GM13976 (cell line): Measurements from ENCODE around the gene PTPN23.

Experiments used
- DNase-seq: peaks from one replicate; pipeline ENCODE4 v3.0.0; 2012; ENCODE audit warnings: low spot score
- in situ Hi-C: fragments of 300-500 bp; cut with MboI; formaldehyde crosslinking; loops from one replicate; pipeline ENCODE4 v1.12.0; 2022; ENCODE audit warnings: low sequenced_read_pairs, mixed read lengths, inconsistent platforms; ENCODE audit not compliant: unreplicated experiment
- TF ChIP-seq, protein P1 (sequence below): IDR thresholded peaks from 2 replicates; pipeline ENCODE4 v1.5.1; 2012; ENCODE audit warnings: borderline replicate concordance, mild to moderate bottlenecking; ENCODE audit not compliant: insufficient read depth; ENCODE audit errors: extremely low read depth, missing control alignments, control extremely low read depth

The PTPN23 gene

DNA sequence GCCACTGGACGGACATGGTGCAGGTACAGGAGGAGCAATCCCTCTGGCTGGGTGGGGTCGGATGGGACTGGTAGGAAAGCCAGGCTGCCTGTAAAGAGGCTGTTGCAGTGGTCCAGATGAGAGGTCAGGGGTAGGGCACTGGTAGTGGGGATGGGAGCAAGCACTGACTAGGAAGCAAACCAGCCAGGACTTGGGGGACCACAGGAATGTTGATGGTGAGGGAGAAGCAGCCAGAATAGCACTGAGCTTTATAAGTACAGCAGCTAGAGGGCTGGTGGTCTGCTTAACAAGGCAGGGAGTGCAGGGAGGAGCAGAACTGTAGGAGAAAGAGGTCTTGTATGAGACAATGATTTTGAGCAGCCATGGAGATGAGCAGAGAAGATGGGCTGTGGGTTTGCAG, 38.7 kb upstream of the PTPN23 start:
- DNase-seq: no peak
- in situ Hi-C loops: no loop called here

DNA sequence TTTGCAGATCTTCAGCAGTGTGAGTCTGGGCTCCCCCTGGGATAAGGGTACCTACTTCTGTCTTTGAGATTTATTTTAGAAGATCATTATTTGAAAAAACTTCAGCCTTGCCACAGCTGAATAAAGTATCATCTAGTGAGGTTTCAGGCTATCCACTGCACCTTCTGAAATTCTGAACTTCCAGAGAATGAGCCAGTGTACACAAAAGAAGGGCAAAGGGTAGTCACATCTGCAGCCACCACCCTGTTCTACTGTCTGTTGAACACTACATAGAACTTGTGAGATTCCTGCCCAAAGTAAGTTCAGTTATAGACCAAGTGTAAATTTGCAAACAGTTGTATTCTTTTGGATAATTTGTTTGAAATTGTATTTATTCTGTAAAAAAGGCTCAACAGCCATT, 38.0 kb upstream of the PTPN23 start:
- in situ Hi-C loops: no loop called here
- TF ChIP-seq, protein P1, sequence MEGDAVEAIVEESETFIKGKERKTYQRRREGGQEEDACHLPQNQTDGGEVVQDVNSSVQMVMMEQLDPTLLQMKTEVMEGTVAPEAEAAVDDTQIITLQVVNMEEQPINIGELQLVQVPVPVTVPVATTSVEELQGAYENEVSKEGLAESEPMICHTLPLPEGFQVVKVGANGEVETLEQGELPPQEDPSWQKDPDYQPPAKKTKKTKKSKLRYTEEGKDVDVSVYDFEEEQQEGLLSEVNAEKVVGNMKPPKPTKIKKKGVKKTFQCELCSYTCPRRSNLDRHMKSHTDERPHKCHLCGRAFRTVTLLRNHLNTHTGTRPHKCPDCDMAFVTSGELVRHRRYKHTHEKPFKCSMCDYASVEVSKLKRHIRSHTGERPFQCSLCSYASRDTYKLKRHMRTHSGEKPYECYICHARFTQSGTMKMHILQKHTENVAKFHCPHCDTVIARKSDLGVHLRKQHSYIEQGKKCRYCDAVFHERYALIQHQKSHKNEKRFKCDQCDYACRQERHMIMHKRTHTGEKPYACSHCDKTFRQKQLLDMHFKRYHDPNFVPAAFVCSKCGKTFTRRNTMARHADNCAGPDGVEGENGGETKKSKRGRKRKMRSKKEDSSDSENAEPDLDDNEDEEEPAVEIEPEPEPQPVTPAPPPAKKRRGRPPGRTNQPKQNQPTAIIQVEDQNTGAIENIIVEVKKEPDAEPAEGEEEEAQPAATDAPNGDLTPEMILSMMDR: no peak

More for the DNA sequence above, 38.7 kb upstream of the PTPN23 start:
- TF ChIP-seq, protein P1: no peak

DNA sequence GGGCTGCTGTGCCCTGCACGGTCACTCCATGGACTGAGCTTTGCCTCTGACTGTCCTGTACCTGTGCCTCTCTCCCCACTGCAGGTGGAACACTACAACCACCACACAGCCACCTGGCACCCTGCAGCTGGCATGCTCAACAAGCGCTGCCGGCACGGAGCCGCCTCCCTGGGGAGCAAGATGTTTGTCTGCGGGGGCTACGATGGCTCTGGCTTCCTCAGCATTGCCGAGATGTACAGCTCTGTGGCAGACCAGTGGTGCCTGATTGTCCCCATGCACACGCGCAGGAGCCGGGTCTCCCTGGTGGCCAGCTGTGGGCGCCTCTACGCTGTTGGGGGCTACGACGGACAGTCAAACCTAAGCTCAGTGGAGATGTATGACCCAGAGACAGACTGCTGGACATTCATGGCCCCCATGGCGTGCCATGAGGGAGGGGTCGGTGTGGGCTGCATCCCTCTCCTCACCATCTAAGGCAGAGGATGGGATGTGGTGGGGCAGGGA, 37.3 kb upstream of the PTPN23 start:
- in situ Hi-C loops: no loop called here
- TF ChIP-seq, protein P1: no peak
- no peak for DNase-seq

More for the DNA sequence above, 38.0 kb upstream of the PTPN23 start:
- DNase-seq: no peak

DNA sequence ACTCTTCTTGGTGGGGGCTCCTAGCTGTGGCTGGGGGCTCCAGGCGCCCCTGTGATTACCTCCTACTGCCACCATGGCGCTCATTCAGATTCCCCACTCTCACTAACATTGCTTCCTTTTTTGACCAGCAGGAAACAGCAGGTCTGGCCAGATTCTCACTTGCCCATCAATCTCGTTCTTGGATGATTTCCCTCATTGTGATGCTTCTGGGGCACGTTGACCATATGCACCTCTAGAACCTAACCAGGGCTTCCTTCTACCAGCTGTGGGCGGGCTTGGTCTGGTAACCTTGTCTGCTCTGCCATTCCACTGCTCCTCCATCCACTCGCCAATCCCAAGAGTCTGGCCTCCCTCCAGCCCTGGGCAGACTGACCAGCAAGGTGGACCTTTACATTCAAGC, 35.9 kb upstream of the PTPN23 start:
- DNase-seq: no peak
- in situ Hi-C loops: no loop called here
- TF ChIP-seq, protein P1: no peak

DNA sequence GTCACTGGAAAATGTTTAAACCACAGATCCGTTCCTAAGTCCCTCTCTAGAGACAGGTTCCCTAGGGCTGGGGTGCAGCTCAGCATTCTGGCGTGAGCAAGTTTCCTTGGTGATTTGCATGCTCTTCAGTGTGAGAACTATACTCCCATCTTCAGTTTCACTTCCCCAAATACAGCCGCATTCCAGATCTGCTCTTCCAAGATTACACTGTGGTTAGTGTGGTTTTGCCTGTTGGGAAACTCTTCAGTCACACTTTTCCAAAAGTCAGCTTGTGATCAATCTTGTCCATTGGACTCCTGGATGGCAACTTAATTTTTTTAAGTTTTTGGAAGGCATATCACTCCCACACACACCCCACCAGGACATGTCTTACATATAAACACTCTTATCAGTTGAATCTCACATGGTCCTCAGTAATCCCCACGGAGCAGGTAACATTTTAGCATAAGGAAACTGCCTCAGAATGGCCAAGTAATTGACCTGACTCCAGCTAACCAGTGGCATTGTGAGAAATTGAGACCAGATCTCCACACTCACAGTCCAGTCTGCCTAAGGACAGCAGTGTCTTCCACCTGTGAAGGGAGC, 33.5 kb upstream of the PTPN23 start:
- in situ Hi-C loops: no loop called here
- DNase-seq: peak; percentile 78
- TF ChIP-seq, protein P1: no peak

DNA sequence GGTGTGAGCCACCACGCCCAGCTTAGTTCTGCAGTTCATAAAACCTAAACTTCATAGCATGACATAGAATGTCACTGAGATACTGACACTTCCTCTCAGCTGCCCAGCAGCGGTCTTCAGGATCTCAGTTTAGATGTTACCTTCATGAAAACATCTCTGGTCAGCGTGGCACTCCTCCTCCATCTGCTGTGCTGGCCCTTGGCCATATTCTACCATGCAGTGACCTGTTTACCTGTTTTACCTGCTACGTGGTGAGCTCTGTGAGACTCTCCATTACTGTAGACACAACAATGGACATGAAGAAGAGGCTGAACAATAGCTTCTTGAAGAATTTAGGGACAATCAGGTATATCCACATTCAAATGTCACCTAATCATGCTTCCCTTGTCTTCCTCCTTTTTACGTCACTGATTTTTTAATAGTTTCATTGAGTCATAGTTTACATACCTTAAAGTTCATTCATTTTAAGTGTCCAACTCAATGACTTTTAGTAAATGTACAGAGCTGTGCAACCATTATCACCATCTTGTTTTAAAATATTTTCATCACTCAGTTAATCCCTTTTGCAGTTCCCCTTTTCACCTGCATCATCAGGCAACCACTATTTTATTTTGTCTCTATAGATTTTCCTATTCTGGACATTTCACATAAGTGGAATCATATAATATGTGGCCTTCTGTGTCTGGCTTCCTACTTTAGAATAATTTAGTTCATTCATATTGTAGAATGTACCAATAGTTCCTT, 32.2 kb upstream of the PTPN23 start:
- no peak for DNase-seq
- TF ChIP-seq, protein P1: no peak
- in situ Hi-C loops: no loop called here
